Right lobe of liver (tissue), 6 donors: ENCODE results near the gene IL9. TPM values are rescaled to one million over a fixed set of nuclear protein-coding genes. Genes with fewer than 3 reads are reported as not detected.

Experiments
- ATAC-seq, 4 donors: fragments of 200-7000 bp; cut with Tn5 transposase; one replicate each; pipeline ENCODE4 v1.9.1; 2020; ENCODE audit warnings: mild to moderate bottlenecking in 4 of 4, moderate library complexity in 4 of 4
- DNase-seq, 3 donors: peaks; one replicate each; pipeline ENCODE4 v3.0.0-alpha.2; 2020
- H3K27ac ChIP-seq, 3 donors: fragments of 200-600 bp; one replicate each; pipeline ENCODE4 v1.8.0; 2022
- H3K27me3 ChIP-seq, 2 donors: fragments of 200-600 bp; one replicate each; pipeline ENCODE4 v1.8.0; 2022
- H3K36me3 ChIP-seq, 4 donors: fragments of 200-600 bp; sonication (generic) in 1 of 4; one replicate each; pipeline versions ENCODE4 v1.5.1 to v1.8.0; 2017 to 2022; ENCODE audit warnings: control low read depth in 1 of 4
- H3K4me1 ChIP-seq, 4 donors: fragments of 200-600 bp; sonication (generic) in 1 of 4; one replicate each; pipeline versions ENCODE4 v1.5.1 to v1.8.0; 2017 to 2022; ENCODE audit warnings: control low read depth in 1 of 4
- H3K4me3 ChIP-seq, 3 donors: fragments of 200-600 bp; one replicate each; pipeline ENCODE4 v1.8.0; 2022
- H3K9me3 ChIP-seq, 4 donors: fragments of 200-600 bp; sonication (generic) in 1 of 4; one replicate each; pipeline versions ENCODE4 v1.5.1 to v1.8.0; 2017 to 2022; ENCODE audit warnings: control low read depth in 1 of 4
- POLR2A ChIP-seq: fragments of 450-650 bp; IDR thresholded peaks from one replicate; pipeline ENCODE4 v1.6.1; 2017; ENCODE audit warnings: antibody characterized with exemption, mild to moderate bottlenecking
- WGBS: methylation state at CpG from one replicate; pipeline ENCODE4 v1.1.6; 2018; ENCODE audit warnings: low coverage, low lambda C conversion rate; ENCODE audit not compliant: insufficient coverage; ENCODE audit errors: missing lambda C conversion rate; 5-methylcytosine and 5-hydroxymethylcytosine counted together
- intact Hi-C, 2 donors: fragments of 100-400 bp; cut with DNase I; formaldehyde crosslinking; loops; one replicate each; pipeline versions ENCODE4 v1.11.2 to v1.14.1; 2022
- total RNA-seq, 6 experiments: library from RNA; depleted of rRNA in 2 of 6; stranded (reverse); fragments of >200 nt in 2 of 6; fragmentation: NEBNext Ultra II Directional in 3 of 6; extraction: Animal tissue kit (Norgen Biotek cat#: 25700) in 3 of 6; gene quantifications; one replicate each; pipeline versions ENCODE4 v1.1.0 to v1.2.4, GENCODE V29; 2016 to 2023
- TF ChIP-seq, protein P1 (sequence below), 4 donors: fragments of 200-600 bp in 3 of 4; fragments of 450-650 bp in 1 of 4; IDR thresholded peaks; one replicate each; pipeline versions ENCODE4 v1.5.1 to v1.8.0; 2016 to 2022; ENCODE audit warnings: antibody characterized with exemption in 4 of 4, mild to moderate bottlenecking in 2 of 4
- donor health status: DM: no; HTN: yes; CAD: no.
- donor health status: DM: no; HTN: no; CAD: no.
- donor health status: DM: no; HTN: no; CAD: no.
- donor health status: DM: no; HTN: yes; CAD: no.
- donor health status: DM: no; HTN: yes; CAD: no.

IL9 gene
- total RNA-seq, 6 experiments from 2014 or later, result not detected

DNA sequence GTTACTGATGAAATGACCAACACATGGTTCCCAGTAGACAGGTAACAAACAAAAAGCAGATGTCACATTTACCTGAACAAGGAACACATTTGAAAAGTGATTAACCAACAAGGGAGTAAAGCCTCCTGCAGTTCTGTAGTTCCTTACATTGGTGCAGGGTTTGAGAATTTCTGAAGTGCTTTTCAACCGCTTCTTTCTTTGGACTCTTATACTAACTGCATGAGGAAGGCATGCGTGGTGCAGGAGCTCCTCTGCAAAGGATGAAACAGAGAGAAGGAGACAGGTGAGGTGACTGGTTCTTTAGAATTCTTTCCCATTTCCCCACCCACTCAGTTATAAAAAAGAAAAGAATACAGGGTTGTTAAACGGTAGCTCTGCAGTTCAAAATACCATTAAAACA, 4.6 kb upstream of the IL9 start:
- H3K4me1 ChIP-seq, result no peaks in the 10 kb centered on the region
- ATAC-seq, result no peak
- H3K9me3 ChIP-seq, result no peaks in the 10 kb centered on the region
- H3K36me3 ChIP-seq, result no peaks in the 10 kb centered on the region
- H3K4me3 ChIP-seq, result no peak overlapping the region
- no peak for TF ChIP-seq POLR2A
- TF ChIP-seq, protein P1, sequence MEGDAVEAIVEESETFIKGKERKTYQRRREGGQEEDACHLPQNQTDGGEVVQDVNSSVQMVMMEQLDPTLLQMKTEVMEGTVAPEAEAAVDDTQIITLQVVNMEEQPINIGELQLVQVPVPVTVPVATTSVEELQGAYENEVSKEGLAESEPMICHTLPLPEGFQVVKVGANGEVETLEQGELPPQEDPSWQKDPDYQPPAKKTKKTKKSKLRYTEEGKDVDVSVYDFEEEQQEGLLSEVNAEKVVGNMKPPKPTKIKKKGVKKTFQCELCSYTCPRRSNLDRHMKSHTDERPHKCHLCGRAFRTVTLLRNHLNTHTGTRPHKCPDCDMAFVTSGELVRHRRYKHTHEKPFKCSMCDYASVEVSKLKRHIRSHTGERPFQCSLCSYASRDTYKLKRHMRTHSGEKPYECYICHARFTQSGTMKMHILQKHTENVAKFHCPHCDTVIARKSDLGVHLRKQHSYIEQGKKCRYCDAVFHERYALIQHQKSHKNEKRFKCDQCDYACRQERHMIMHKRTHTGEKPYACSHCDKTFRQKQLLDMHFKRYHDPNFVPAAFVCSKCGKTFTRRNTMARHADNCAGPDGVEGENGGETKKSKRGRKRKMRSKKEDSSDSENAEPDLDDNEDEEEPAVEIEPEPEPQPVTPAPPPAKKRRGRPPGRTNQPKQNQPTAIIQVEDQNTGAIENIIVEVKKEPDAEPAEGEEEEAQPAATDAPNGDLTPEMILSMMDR (IDR thresholded peaks at IDR 0.05), result no peak
- H3K27ac ChIP-seq, result no peak overlapping the region
- 49% methylated on average over 3 of the region's 3 CpGs for WGBS
- H3K27me3 ChIP-seq, result no peaks in the 10 kb centered on the region
- intact Hi-C loops, result no loop called here
- no peak for DNase-seq

DNA sequence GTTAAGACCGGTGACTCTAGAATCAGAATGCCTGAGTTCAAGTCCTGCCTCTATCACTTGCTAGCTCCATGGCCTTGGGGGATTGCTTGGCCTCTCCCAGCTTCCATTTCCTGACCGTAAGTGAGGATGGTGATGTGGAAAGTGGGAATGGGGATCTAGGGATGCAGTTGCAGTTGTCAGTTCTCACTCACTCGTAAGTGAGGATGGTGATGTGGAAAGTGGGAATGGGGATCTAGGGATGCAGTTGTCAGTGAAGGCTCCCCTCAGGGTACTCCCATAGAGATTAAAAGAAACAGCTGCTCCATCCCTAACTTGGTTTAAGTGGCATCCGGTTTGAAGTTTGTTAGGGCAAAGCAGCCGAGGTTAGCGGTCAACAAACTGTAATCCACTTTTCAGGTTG, 3.0 kb upstream of the IL9 start:
- Histone ChIP-seq H3K4me3 (no peak overlapping the region), H3K36me3 (no peaks in the 10 kb centered on the region), H3K27ac (no peak overlapping the region), H3K4me1 (no peaks in the 10 kb centered on the region), H3K9me3 (no peaks in the 10 kb centered on the region), H3K27me3 (no peaks in the 10 kb centered on the region)
- intact Hi-C loops, result no loop called here
- no peak for DNase-seq
- ATAC-seq, result no peak
- WGBS, result 68% methylated on average over 6 of the region's 6 CpGs
- TF ChIP-seq POLR2A, result no peak
- TF ChIP-seq, protein P1 (IDR thresholded peaks at IDR 0.05), result no peak

- no peak for DNase-seq
- no peaks in the 10 kb centered on the region for H3K9me3 ChIP-seq
- H3K27ac ChIP-seq, result no peak overlapping the region
- H3K4me1 ChIP-seq, result no peaks in the 10 kb centered on the region
- ATAC-seq, result no peak
- no peaks in the 10 kb centered on the region for H3K36me3 ChIP-seq
- intact Hi-C loops, result no loop called here
- TF ChIP-seq POLR2A, result no peak
- TF ChIP-seq, protein P1 (IDR thresholded peaks at IDR 0.05), result no peak
- H3K4me3 ChIP-seq, result no peak overlapping the region
- H3K27me3 ChIP-seq, result no peaks in the 10 kb centered on the region
- WGBS, result 23% methylated on average over 2 of the region's 2 CpGs
Measured at GRCh38 chr5:135894789-135895188, 852 bp downstream of the IL9 start.

DNA sequence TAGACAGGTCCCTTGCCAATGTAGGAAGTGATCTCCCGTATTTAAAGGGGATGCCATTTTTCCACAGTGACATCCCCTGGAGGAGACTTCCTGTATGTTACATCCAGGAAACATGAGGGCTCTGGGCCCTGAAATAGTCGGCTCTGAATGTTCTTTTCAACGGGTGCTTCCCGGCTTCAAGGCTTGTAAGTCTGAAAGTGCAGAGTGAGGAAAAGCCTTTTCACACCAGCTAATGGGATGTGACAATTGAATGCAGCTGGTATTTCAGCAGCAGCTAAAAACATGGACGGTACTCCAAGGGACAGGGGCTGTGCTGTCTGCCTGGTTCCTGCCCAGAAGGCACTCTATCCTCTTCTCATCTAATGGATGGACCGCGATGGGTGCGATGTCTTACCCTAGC, 1.4 kb downstream of the IL9 start:
- ATAC-seq, result no peak
- 63% methylated on average over 6 of the region's 8 CpGs for WGBS
- no peak for DNase-seq
- Histone ChIP-seq H3K4me3 (no peak overlapping the region), H3K27ac (no peak overlapping the region), H3K9me3 (no peaks in the 10 kb centered on the region), H3K27me3 (no peaks in the 10 kb centered on the region), H3K4me1 (no peaks in the 10 kb centered on the region), H3K36me3 (no peaks in the 10 kb centered on the region)
- intact Hi-C loops, result no loop called here
- TF ChIP-seq, protein P1 (IDR thresholded peaks at IDR 0.05), result no peak
- no peak for TF ChIP-seq POLR2A

GRCh38 chr5:135891791-135892190, 3.9 kb downstream of the IL9 start:
- TF ChIP-seq POLR2A, result no peak
- TF ChIP-seq, protein P1 (IDR thresholded peaks at IDR 0.05), result no peak
- intact Hi-C loops, result no loop called here
- DNase-seq (no peak), ATAC-seq (no peak)
- Histone ChIP-seq H3K9me3 (no peaks in the 10 kb centered on the region), H3K4me3 (no peak overlapping the region), H3K27me3 (no peaks in the 10 kb centered on the region), H3K4me1 (no peaks in the 10 kb centered on the region), H3K36me3 (no peaks in the 10 kb centered on the region), H3K27ac (no peak overlapping the region)
